Ovary (tissue), 9 donors: ENCODE data around the gene INAFM1. TPM values are rescaled to one million over a fixed set of nuclear protein-coding genes. Genes with fewer than 3 reads are reported as not detected.
A peak's percentile ranks its signal among the peaks of the same experiment; 100 is the strongest.
"Not testable (repeated sequence)": the region's sequence is repeated elsewhere in the genome, so short reads cannot be mapped to it uniquely, and the experiment has no call there.

ENCODE experiments used
- DNase-seq, 5 donors: peaks; one replicate each; pipeline ENCODE4 v3.0.0-alpha.2; 2019 to 2020
- H3K27ac ChIP-seq, 2 donors: fragments of 200-600 bp; one replicate each; pipeline versions ENCODE4 v1.5.1 to v1.8.0; 2019 to 2022
- H3K27me3 ChIP-seq: fragments of 200-600 bp; one replicate; pipeline ENCODE4 v1.8.0; 2022
- H3K36me3 ChIP-seq: fragments of 200-600 bp; sonication (generic); one replicate; pipeline ENCODE4 v1.5.1; 2019
- H3K4me1 ChIP-seq: one replicate; pipeline ENCODE4 v1.8.1; 2013; ENCODE audit warnings: mild to moderate bottlenecking, moderate library complexity; ENCODE audit not compliant: insufficient read depth
- H3K4me3 ChIP-seq: fragments of 200-600 bp; sonication (generic); one replicate; pipeline ENCODE4 v1.5.1; 2017
- H3K9me3 ChIP-seq, 2 donors: fragments of 200-600 bp in 1 of 2; sonication (generic) in 1 of 2; one replicate each; pipeline versions ENCODE4 v1.5.1 to v1.8.1; 2013 to 2019; ENCODE audit warnings: mild to moderate bottlenecking in 1 of 2, moderate library complexity in 1 of 2
- EP300 ChIP-seq: sonication (generic); formaldehyde crosslinking; IDR thresholded peaks from one replicate; pipeline ENCODE4 v1.6.1; 2017; ENCODE audit warnings: antibody characterized with exemption
- POLR2A ChIP-seq: fragments of 450-650 bp; IDR thresholded peaks from one replicate; pipeline ENCODE4 v1.6.1; 2017; ENCODE audit warnings: antibody characterized with exemption, mild to moderate bottlenecking, moderate library complexity
- WGBS, 3 donors: extraction: QIAGEN DNeasy Blood & Tissue Kit in 1 of 3; methylation state at CpG; one replicate each; pipeline versions ENCODE4 v1.1.5 to v1.1.7; 2013 to 2017; 5-methylcytosine and 5-hydroxymethylcytosine counted together
- intact Hi-C, 4 donors: fragments of 100-400 bp; cut with DNase I; formaldehyde crosslinking; loops; one replicate each; pipeline versions ENCODE4 v1.11.0 to v1.15.1; 2022 to 2023
- polyA plus RNA-seq, 2 donors: library from polyadenylated mRNA; stranded (reverse); fragments of 200-250 nt in 1 of 2; fragments of 350-450 nt in 1 of 2; fragmentation: Illumina TruSeq in 1 of 2; extraction: RNeasy Lipid Tissue Mini Kit (QIAGEN cat#74804) in 1 of 2; gene quantifications; one replicate each; pipeline ENCODE4 v1.2.3, GENCODE V29; 2013 to 2014
- total RNA-seq, 7 donors: library from RNA; depleted of rRNA in 2 of 7; stranded (reverse); fragments of >200 nt in 2 of 7; fragmentation: NEBNext Ultra II Directional in 3 of 7; extraction: Animal tissue kit (Norgen Biotek cat#: 25700) in 3 of 7; gene quantifications; one replicate each; pipeline versions ENCODE4 v1.1.0 to v1.2.4, GENCODE V29; 2016 to 2023
- TF ChIP-seq, protein P1 (sequence below), 3 donors: fragments of 450-650 bp in 2 of 3; fragments of 200-600 bp in 1 of 3; IDR thresholded peaks; one replicate each; pipeline versions ENCODE4 v1.5.1 to v1.8.0; 2016 to 2022; ENCODE audit warnings: antibody characterized with exemption in 3 of 3, mild to moderate bottlenecking in 1 of 3
- donor health status: DM: no; HTN: no; CAD: no; lungs with moderate emphysema.
- donor health status: DM: no; HTN: no; CAD: no.
- donor health status: Bipolar disorder and iron deficiency.
- donor health status: DM: yes; HTN: yes; CAD: no.
- donor health status: DM: no; HTN: no; CAD: no.
- donor health status: DM: yes; HTN: yes; CAD: no.

Gene INAFM1
- total and polyA plus RNA-seq, 9 donors = 0.73 to 53.3 (median 26.5) TPM

DNA sequence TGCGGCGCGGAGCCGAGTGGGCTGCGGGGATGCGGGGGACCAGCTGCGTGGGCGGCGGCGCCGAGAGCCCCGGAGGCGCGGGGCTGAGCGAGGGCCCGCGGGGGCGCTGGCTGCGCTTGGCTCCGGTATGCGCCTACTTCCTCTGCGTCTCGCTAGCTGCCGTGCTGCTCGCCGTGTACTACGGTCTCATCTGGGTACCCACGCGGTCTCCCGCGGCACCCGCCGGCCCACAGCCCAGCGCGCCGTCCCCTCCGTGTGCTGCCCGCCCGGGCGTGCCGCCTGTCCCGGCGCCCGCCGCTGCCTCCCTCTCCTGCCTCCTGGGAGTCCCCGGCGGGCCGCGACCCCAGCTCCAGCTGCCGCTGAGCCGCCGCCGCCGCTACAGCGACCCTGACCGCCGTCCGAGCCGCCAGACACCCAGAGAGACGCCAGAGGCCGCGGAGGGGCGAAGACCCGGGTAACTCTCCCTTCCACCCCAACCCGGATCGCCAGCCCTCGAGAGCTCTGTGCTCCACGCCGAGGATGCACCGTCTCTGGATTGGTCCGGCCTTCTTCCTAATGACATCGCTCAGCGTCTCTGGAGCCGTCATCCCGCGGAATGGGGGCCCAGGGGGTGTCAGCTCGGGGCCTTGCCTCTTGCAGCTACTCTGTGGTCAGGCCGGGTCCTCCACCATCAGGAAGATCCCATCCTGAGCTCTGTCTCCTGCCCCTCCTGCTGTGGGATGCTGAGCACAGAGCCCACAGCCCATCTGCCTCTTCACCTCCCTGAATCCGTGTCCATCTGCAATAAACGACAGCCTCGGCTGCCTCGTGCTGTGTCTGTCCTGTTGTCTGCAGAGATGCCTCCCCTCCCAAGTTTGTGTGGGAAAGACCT lies 441 bp downstream of the INAFM1 start:
- H3K4me1 ChIP-seq = peaks cover 7% of the 10 kb centered on the region
- peak overlapping the region; percentile 48 for H3K4me3 ChIP-seq
- DNase-seq = peak in 3 of 5 donors; percentile 67 to 74 (median 70)
- H3K36me3 ChIP-seq = no peaks in the 10 kb centered on the region
- whole genome bisulfite sequencing, 3 donors = 1 to 2% (median 2%) methylated on average over 17 to 82 of the region's 82 CpGs
- no peaks in the 10 kb centered on the region for H3K9me3 ChIP-seq
- H3K27ac ChIP-seq = peak overlapping the region; percentile 83 to 88
- intact Hi-C loops = no loop called here
- H3K27me3 ChIP-seq = no peaks in the 10 kb centered on the region
- TF ChIP-seq POLR2A (peak; percentile 35), EP300 (no peak)
- TF ChIP-seq, protein P1, sequence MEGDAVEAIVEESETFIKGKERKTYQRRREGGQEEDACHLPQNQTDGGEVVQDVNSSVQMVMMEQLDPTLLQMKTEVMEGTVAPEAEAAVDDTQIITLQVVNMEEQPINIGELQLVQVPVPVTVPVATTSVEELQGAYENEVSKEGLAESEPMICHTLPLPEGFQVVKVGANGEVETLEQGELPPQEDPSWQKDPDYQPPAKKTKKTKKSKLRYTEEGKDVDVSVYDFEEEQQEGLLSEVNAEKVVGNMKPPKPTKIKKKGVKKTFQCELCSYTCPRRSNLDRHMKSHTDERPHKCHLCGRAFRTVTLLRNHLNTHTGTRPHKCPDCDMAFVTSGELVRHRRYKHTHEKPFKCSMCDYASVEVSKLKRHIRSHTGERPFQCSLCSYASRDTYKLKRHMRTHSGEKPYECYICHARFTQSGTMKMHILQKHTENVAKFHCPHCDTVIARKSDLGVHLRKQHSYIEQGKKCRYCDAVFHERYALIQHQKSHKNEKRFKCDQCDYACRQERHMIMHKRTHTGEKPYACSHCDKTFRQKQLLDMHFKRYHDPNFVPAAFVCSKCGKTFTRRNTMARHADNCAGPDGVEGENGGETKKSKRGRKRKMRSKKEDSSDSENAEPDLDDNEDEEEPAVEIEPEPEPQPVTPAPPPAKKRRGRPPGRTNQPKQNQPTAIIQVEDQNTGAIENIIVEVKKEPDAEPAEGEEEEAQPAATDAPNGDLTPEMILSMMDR (IDR thresholded peaks at IDR 0.05) = no peak

DNA sequence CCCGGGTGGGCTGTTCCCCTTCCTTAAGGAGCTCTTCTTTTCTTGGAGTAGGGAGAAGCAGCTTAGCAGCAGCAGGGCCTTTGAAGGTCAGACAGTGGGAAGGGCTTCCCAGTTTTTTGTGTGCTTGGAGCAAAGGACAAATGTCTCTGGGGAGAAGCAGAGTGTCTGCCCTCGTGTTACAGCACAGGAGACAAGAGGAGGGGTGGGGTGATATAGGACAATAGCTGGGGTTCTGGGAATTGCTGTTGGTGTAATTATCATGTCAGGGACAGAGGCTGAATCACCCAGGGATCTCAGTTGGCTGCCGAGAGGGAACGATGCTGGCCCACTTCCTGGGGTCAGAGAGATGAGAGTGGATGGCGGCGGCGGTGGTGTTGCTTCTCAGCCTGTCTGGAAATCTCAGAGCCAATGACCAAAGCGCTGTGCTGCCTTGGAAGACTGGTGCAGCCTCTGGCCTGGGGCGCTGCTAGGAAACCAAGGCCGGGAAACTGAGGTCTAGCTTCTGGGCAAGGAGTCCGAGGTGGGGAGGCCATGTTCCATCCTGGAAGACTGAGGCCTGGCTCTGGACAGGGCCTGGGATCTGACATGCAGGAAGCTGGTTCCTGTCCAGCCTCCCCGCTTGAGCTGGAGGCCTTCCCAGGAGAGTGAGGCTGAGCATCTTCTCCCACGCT lies 1.2 kb downstream of the INAFM1 start:
- H3K27me3 ChIP-seq = no peaks in the 10 kb centered on the region
- intact Hi-C loops = no loop called here
- no peaks in the 10 kb centered on the region for H3K36me3 ChIP-seq
- H3K4me3 ChIP-seq = peak overlapping the region; percentile 48
- H3K4me1 ChIP-seq = peaks cover 7% of the 10 kb centered on the region
- DNase-seq = peak; percentile 62 to 81 (median 72)
- WGBS, 3 donors = 21 to 23% (median 22%) methylated on average over 13 of the region's 13 CpGs
- peak overlapping the region; percentile 83 to 88 for H3K27ac ChIP-seq
- no peaks in the 10 kb centered on the region for H3K9me3 ChIP-seq
- TF ChIP-seq, protein P1 (IDR thresholded peaks at IDR 0.05) = no peak
- TF ChIP-seq POLR2A (no peak), EP300 (no peak)

DNA sequence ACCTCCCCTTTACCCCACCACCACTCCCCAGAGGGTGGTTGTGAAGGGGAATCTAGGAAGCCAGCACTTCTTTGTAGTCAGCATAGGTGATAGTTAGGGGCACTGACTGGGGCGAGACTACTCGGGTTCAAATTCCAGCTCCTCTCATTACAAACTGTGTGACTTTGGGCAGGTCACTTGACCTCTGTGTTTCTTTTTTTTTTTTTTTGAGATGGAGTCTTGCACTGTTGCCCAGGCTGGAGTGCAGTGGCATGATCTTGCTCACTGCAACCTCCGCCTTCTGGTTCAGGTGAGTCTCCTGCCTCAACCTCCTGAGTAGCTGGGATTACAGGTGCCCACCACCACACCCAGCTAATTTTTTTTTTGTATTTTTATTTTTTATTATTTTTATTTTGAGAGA lies 1.8 kb downstream of the INAFM1 start:
- H3K4me3 ChIP-seq, intact Hi-C loops: not testable (repeated sequence)
- 70 to 82% (median 82%) methylated on average over 3 of the region's 3 CpGs for WGBS, 3 donors

DNA sequence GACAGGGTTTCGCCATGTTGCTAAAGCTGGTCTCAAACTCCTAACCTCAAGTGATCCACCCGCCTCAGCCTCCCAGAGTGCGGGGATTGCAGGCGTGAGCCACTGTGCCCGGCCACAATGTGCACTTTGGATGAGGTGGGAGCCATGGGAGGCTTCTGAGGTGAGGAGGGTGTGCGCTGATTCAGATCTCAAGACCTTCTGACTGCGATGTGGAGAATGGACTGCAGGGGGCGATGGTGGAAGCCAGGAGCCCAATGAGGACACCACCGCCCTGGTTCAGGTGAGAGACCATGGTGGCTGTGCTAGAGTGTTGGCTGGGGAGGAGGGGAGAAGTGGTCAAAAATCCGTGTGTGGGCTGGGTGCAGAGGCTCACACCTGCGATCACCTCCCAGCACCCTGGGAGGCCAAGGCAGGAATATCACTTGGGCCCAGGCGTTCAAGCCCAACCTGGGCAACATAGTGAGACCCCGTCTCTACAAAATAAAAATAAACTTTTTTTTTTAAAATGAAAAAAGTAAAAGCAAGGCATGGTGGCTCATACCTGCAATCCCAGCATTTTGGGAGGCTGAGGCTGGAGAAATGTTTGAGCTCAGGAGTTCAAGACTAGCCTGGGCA lies 5.6 kb downstream of the INAFM1 start:
- Histone ChIP-seq H3K27ac (no peak overlapping the region), H3K27me3 (no peaks in the 10 kb centered on the region), H3K36me3 (no peaks in the 10 kb centered on the region), H3K4me3 (no peak overlapping the region), H3K4me1 (peaks cover 5% of the 10 kb centered on the region), H3K9me3 (no peaks in the 10 kb centered on the region)
- intact Hi-C loops = no loop called here
- peak in 1 of 5 donors; percentile 43 for DNase-seq
- 87 to 91% (median 87%) methylated on average over 13 of the region's 13 CpGs for WGBS, 3 donors
- TF ChIP-seq, protein P1 (IDR thresholded peaks at IDR 0.05) = no peak

More for the DNA sequence above, 1.8 kb downstream of the INAFM1 start:
- not testable (repeated sequence) for H3K36me3 ChIP-seq, H3K4me1 ChIP-seq, H3K27me3 ChIP-seq, DNase-seq, H3K9me3 ChIP-seq
- peak overlapping the region; percentile 83 to 88 for H3K27ac ChIP-seq
